SIG-M5 (cell line): ENCODE measurements around the gene ZNF839.

Experiments used
- DNase-seq: peaks from one replicate; lab custom pipeline; 2025; lab: John Stamatoyannopoulos, UW

The ZNF839 gene

DNA sequence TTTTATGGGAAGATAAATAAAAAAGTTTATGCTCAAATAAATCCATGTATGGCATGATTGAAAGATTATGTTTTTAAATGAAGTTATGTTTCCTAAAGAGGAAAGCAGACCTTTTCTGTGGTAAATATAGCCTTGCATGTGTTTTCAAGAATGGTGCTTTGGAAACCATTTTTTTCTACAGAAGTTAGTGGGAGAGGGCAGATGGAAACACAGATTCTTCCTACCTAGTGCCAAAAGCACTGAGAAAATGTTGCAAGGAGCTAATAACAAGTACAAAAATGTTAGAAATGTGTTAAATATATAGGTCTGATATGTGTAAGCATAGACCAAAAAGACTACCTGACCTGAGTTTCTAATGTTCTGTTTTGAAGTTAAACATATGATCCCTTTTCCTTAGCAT lies 67.5 kb downstream of the ZNF839 start:
- DNase-seq: no peak

DNA sequence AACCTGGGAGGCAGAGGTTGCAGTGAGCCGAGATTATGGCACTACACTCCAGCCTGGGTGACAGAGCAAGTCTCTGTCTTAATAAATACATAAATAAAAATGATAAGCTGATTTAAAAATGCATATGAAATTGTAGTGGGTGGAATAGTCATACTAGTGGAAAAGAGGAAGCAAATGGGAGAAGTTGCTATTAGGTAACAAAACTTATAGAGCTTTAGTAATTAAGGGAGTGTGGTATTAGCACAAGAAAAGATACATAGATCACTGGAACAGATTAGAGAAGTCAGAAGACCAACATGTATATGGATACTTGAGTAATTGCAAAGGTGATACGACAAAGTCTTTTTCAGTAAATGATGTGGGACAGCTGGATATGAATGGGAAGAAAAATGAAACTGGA lies 69.7 kb downstream of the ZNF839 start:
- DNase-seq: peak; percentile 54

DNA sequence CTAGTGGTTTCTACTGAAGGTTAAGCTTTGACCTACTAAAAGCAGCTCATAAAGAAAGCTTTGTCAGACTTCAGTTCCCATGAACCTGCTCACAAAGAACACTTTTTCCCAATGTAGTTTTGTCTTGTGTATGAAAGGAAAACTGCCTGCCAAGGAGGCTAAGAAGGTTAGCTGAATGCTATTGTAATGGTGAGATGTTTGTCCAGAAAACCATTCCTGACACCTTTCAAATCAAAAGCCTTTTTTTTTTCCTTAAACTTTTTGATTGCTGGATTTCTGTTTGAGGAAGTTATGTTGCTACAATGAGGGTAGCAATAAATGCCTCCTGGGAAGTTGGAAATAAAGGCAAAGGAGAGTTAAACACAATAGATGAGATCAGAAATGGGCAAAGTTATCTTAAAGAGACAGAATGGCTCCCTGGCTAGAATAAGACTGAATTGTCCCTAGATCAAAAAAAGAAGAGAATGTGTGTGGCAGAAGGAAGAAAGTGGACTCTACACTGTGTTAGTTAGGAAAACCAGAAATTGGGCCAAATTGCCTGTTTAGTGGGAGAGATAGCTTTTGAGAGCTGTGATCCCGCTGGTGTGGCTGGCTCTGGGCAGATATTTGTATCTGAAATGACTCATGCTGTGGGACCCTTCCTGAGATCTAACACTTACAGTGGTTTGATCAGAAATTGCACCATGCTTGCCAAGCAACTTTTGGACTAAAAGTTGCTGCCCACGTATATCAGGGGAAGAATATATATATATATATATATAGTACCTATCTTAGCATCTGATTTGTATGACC lies 70.7 kb downstream of the ZNF839 start:
- DNase-seq: no peak
